Peyer's patch (tissue), 4 donors: ENCODE measurements around the gene GRHL3.
A peak's percentile ranks its signal among the peaks of the same experiment; 100 is the strongest.

Source experiments
- CTCF ChIP-seq, 6 experiments: fragments of 450-650 bp in 4 of 6; fragments of 200-600 bp in 2 of 6; sonication (generic) in 1 of 6; IDR thresholded peaks; one replicate each; pipeline ENCODE4 v1.5.1; 2017 to 2019; ENCODE audit warnings: antibody characterized with exemption in 6 of 6, mild to moderate bottlenecking in 3 of 6, moderate library complexity in 1 of 6
- POLR2A ChIP-seq, 2 donors: fragments of 450-650 bp; IDR thresholded peaks; one replicate each; pipeline ENCODE4 v1.5.1; 2017; ENCODE audit warnings: antibody characterized with exemption in 2 of 2, mild to moderate bottlenecking in 2 of 2, moderate library complexity in 2 of 2

DNA sequence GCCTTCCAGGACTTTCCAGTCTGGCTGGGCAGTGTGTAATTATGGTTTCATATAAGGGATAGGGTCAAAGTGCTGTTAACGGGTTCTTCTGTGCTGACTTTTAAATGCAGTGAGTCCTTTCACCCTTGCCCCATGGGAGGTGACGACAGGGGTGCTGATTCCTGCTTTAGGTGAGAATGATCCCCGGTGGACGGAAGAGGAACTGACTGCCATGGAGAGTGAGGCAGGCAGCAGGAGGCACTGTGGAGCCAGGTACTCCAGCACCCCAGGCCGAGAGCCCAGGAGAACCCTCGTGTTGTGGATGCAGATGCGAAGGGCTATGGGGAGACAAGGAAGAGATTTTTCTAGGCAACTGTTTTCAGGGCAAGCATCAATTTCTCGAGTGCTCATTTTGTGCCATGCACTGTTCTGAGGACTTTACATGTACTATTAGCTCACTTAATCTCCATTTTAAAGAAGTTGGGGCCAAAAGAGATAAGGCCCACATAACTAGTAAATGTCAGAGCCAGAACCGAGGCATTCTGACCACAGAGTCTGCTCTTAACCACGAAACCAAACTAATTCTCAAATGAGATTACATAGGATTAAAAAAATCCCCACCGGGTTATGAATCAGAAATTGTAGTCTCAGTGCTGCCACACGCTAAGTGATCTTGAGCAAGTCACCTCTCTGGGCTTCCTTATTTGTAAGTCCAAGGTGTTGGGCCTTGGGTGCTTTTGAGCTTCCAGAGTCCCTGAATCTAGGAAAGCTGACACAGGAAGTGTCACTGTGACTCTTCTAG is 66.2 kb downstream of the GRHL3 start:
- TF ChIP-seq CTCF (IDR thresholded peaks at IDR 0.05) (peak in 4 of 6 experiments; percentile 23 to 64 (median 50)), POLR2A (IDR thresholded peaks at IDR 0.05) (no peak)
